Effector CD4-positive, alpha-beta T cell (primary cell): Measurements from ENCODE around the gene TLR10. TPM values are rescaled to one million over a fixed set of nuclear protein-coding genes. Genes with fewer than 3 reads are reported as not detected.
"Not testable (repeated sequence)": the region's sequence is repeated elsewhere in the genome, so short reads cannot be mapped to it uniquely, and the experiment has no call there.

ENCODE experiments used
- DNase-seq: peaks from one replicate; pipeline ENCODE4 v3.0.0-alpha.2; 2020
- total RNA-seq: gene quantifications from one replicate; lab custom pipeline; 2026; lab: John Stamatoyannopoulos, UW

Gene TLR10, protein sequence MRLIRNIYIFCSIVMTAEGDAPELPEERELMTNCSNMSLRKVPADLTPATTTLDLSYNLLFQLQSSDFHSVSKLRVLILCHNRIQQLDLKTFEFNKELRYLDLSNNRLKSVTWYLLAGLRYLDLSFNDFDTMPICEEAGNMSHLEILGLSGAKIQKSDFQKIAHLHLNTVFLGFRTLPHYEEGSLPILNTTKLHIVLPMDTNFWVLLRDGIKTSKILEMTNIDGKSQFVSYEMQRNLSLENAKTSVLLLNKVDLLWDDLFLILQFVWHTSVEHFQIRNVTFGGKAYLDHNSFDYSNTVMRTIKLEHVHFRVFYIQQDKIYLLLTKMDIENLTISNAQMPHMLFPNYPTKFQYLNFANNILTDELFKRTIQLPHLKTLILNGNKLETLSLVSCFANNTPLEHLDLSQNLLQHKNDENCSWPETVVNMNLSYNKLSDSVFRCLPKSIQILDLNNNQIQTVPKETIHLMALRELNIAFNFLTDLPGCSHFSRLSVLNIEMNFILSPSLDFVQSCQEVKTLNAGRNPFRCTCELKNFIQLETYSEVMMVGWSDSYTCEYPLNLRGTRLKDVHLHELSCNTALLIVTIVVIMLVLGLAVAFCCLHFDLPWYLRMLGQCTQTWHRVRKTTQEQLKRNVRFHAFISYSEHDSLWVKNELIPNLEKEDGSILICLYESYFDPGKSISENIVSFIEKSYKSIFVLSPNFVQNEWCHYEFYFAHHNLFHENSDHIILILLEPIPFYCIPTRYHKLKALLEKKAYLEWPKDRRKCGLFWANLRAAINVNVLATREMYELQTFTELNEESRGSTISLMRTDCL
- not detected for total RNA-seq

DNA sequence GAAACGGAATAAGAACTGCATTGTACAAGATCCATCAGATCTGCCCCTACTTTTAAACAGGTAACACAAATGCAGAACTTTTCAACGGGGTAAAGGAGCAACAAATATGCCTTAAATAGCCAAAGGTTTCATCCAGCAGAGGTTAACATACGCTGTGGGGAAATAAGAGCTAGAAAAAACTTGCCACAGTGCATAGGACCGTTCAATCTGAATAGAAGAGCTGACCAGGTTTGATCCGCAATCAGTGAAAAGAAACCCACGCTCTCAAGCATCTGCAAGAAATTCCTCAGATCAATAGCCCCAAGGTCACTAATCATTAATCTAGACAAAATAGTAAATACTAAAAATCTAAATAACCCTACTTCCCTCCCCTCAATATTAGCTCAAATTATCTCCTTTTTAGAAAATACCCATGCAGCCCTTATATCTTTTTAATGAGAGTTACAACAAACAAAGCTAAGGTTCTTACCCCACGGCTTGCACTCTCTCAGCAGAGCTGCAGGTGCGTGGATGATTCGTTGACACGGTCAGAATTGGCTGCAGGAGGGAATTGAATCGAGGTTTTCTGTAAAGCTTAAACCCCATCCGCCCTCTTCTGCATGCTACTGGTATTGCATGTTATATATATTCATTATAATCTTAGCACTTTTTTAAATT, at the start of gene TLR10:
Gene TLR10, minus strand, starts transcription at position 539 of the 657 bp plus-strand sequence. CDS start 7,400 bp downstream, outside the sequence.
- DNase-seq, result peak; percentile 20

DNA sequence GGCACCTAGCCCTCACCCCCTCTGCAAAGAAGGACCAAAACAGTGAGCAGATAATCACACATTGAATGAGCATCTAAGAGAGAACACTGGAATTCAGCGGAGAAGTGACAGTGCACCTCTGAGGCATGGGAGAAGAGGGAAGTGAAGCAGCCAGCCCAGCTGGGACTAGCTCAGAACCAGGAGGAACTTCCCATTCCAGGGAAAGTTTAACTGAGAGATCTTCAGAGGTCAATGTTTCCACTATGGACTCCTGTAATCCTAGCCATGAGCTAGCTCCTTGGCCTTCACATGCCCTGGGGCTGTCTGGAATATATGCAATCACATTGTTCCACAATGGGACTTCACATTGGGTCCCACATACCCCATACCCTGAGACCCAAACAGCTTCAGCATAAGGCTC, 49.4 kb upstream of the TLR10 start:
- DNase-seq, result no peak

DNA sequence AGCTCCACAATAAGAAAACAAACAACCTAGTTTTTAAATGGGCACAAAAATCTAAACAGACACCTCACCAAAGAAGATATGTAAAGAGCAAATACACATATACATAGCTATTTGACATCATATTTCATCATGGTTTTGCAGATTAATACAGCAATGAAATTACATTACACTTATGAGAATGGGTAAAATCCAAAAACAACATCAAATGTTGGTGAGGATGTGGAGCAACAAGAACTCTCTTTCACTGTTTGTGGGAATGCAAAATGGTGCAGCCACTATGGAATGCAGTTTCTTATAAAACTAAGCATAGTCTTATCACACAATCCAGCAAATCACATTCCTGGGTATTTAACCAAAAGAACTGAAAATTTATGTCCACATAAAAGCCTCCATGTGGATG, 48.9 kb upstream of the TLR10 start:
- no peak for DNase-seq

DNA sequence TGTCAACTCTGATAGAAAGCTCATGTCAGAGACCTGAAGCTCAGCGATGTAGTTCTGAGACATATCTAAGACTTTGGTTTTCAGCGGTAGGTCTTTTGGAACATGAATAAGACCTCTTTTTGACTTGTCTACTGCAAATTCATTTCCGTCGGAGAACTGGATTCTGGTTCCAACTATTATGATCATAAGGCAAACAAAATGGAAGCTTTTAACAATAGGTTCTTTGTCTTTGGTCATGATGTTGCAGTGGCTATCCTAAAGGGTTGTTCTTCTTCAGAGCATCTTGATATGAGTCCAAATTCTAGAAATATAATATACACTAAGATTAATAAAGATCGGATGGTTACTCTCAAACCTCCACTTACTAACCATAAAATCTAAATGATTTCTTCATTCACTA, 46.4 kb upstream of the TLR10 start:
- DNase-seq, result no peak

DNA sequence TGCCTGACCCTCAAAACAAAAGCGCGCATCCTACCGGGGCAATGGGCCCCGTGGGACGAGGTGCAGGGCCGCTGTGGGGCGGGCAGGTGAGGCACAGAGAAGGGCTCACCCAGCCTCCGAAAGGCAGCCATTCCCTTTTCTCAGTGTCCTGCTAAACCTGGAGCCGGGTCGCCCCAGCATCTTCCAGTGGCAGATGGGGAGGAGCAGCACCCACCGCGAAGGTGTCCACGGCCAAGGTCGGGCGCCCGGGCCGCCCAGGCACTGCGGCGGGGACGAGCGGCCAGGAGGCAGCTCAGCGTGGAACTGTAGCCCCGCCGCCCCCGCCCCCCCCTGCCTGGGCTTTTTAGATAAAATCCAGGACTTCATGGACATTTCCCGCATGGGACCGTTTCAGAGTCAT, 41.0 kb upstream of the TLR10 start:
- DNase-seq, result no peak

DNA sequence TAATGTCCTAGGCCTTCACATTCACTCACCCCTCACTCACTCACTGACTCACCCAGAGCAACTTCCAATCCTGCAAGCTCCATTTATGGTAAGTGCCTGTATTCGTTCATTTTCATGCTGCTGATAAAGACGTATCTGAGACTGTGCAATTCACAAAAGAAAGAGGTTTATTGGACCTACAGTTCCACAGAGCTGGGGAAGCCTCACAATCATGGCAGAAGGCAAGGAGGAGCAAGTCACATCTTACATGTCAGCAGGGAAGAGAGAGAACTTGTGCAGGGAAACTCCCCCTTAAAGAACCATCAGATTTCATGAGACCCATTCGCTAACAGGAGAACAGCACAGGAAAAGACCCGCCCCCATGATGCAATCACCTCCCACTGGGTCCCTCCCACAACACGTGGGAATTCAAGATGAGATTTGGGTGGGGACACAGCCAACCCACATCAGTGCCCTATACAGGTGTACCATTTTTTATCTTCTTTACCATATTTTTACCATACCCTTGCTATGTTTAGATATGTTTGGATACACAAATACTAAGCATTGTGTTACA, 40.0 kb upstream of the TLR10 start:
- no peak for DNase-seq

DNA sequence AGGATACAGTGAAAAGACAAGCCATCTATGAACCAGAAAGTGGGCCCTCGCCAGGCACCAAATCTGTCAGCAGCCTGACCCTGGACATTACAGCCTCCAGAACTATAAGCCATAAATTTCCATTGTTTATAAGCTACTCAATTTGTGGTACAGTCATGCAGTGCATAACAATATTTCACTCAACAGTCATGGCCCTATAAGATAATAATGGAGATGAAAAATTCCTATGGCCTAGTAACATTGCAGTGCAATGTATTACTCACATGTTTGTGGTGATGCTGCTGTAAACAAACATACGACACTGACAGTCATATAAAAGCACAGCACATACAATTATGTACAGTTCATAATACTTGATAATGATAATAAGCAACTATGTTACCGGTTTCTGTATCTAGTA, 38.9 kb upstream of the TLR10 start:
- no peak for DNase-seq

DNA sequence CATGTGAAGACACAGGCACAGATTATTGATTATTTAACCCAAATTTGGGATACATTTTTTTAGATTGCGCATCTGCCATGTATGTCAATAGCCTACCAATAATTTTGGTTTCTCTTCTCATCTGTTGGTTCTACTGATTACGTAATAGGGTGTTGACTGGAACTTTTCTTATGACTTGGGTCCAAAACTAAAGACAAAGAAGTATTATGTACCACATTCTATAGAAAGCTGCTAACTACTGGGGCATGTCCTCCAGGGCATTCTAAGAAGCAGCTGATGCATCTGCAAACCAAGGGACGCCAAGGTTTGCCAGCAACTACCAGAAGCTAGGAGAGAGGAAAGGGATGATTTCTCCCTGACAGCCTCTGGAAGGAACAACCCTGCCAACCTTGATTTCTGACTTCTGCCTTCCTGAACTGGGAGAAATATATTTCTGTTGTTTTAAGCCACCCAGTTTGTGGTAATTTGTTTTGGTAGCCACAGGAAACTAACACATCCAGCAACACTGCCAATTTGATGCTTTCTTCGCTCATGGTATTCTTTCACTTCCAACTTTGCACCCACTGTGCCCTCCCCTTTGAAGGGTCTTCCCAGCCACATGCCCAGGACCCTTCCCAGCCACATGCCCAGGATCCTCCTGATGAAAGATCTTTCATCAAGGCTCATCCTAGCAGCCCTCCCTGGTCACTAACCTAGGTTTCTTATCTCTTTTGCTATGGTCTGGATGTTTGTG, 37.7 kb upstream of the TLR10 start:
- no peak for DNase-seq

DNA sequence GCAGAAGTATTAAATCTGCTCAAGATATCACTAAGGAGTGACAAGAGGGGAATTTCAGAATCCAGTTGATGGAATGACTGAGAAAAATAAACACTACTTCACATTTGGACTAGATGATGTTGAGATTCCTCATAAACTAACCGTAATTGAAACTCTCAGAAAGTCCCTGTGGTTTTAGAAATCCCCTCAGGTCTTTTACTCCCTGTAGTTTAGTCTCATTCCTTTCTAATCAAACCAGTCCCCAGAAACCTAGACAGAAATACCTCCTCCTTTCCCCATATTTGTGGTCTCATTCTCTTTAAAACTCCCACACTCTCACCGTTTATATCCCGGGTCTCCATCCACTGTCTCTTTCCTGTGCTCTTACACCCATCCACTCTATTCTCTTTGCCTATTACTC, 36.8 kb upstream of the TLR10 start:
- DNase-seq, result no peak

DNA sequence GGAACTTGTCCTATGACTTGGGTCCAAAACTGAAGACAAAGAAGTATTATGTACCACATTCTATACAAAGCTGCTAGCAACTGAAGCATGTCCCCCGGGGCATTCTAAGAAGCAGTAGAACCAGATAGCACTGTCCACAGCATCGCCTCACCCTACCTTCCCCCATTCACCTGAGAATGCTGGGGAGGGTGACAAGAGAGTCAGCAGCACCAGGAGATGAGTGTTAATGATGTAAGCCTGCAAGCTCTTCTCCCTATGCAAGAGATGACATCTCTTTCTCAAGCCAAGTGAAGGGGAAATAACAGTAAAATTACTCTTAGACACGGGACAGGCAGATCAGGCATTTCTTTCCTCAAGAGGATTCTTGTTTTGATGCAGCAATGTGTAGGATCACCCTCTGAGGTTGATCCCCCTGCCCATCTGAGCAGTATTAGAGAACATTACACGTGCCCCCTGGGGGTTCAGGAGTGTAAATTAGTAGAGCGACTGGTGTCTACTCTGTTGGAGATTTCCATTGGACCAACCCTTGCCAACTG, 35.7 kb upstream of the TLR10 start:
- no peak for DNase-seq

DNA sequence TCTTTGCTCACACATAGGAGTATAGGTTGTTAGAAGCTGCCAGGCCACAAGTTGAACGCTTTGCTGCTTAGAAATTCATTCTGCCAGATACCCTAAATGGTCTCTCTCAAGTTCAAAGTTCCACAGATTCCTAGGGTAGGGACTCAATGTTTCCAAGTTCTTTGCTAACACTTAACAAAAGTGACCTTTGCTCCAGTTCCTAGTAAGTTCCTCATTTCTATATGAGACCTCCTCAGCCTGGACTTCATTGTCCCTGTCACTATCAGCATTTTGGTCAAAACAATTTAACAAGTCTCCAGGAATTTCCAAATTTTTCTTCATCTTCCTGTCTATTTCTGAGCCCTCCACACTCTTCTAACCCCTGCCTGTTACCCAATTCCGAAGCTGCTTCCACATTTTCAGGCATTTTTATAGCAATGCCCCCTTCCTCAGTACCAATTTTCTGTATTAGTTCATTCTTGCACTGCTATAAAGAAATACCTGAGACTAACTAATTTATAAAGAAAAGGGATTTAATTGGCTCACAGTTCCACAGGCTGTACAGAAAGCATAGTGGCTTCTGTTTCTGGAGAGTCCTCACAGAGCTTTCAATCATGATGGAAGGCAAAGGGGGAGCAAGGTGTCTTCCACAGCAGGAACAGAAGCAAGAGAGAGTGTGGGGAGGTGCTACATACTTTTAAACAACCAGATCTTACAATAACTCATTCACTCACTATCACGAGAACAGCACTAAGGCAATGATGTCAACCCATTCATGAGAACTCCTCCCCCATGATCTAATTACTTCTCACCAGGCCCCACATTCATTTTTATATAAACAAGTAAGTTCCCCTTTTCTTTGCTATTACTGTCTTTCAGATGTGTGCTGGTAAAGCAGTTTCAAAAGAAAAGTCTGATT, 33.3 kb upstream of the TLR10 start:
- no peak for DNase-seq

DNA sequence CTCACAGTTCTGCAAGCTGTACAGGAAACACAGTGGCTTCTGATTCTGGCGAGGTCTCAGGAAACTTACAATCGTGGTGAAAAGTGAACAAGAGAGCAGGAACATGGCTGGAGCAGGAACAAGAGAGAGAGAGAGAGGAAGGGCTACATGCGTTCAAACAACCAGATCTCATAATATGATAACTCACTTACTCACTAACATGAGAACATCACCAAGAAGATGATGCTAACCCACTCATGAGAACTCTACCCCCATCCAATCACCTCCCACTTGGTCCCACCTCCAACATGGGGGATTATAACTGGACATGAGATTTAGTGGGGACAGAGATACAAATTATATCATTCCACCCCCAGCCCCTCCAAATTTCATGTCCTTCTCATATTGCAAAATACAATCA, 31.6 kb upstream of the TLR10 start:
- DNase-seq, result no peak

DNA sequence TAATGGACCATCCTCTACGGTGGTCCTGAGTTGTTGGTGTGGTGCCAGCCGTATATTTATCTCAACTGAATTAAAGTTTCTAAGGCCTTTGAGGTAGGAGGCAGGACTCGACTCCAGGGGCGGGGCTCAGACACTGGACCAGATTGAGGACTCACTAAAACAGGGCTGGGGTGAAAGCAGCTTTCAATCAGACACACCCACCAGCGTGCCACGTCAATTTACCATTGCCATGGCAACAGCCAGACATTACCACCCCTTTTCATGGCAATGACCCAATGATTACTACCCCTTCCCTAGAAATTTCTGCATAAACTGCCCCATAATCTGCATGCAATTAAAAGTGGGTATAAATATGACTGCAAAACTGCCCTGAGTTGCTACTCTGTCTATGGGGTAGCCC, 28.5 kb upstream of the TLR10 start:
- no peak for DNase-seq

DNA sequence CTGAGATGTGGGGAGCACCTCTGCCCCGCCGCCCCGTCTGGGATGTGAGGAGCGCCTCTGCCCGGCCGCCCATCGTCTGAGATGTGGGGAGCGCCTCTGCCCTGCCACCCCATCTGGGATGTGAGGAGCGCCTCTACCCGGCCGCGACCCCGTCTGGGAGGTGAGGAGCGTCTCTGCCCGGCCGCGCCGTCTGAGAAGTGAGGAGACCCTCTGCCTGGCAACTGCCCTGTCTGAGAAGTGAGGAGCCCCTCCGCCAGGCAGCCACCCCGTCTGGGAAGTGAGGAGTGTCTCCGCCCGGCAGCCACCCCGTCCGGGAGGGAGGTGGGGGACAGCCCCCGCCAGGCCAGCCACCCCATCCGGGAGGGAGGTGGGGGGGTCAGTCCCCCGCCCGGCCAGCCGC, 24.7 kb upstream of the TLR10 start:
- not testable (repeated sequence) for DNase-seq

DNA sequence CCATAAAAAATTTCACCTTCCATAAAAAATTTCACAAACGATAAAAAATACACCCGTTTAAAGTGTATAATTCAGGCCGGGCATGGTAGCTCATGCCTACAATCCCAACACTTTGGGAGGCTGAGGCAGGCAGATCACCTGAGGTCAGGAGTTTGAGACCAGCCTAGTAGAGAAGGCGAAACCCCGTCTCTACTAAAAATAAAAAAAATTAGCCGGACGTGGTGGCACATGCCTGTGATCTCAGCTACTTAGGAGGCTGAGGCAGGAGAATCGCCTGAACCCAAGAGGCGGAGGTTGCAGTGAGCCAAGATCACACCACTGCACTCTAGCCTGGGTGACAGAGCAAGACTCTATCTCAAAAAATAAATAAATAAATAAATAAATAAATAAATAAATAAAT, 23.5 kb upstream of the TLR10 start:
- DNase-seq, result not testable (repeated sequence)

DNA sequence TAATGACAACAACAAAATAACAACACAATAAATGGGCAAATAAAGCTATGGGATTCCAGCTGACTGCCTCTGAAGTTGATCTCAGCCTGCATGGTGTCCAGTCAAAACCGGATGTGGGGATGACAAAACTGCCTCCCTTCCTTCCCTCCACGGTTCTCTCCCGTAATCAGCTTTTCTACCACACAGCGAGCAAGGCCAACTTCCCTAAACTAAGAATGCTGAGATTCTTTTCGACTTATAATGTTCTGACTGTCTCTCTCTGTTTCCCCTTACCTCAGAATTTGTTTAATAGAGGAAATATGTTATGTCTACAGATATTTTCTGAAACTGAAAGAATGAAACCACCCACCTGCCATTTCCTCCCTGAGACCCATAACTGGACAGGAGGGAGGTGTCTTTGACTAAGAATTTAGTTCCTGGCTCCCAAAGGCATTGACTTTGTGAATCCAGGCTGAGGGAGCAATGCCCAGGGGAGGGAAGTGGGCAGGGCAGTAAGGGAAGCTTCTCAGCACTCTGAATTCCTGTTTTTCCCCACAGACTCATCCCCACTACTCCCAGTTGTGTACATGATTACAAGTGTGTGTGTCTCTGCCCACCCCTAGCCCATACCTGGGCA, 22.8 kb upstream of the TLR10 start:
- DNase-seq, result no peak

DNA sequence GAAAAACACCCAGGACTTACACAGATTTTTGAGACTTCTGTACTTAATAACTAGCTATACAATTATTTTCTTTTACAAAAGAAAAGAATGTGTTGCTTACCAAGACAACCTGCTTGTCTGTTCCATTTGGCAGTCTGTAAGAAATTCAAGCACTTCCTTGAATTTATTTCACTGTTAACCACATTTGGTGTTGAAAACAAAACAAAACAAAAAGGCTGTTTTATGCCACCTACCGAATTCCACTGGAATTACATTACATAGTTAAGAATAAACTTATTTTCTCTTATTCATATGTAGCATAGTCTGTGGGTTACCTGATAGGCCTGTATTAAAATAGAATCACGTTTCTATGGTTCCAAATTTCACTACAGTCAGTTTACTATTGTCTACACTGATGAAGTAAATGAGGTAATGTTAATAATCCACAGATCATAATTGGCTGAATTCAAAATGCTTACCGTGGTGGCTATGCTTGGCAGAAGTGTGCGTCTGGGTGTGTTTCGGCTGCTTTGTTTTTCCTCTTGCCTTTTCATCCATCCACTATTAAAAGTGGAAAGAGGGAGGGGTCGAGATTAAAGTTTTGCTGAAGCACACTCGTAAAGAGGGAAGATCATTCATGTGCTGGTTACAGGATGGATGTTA, 22.0 kb upstream of the TLR10 start, which contains the start of gene TLR1:
Gene TLR1, minus strand, starts transcription at position 138 of the 642 bp plus-strand sequence. CDS start 5,960 bp downstream, outside the sequence.
- DNase-seq, result no peak

DNA sequence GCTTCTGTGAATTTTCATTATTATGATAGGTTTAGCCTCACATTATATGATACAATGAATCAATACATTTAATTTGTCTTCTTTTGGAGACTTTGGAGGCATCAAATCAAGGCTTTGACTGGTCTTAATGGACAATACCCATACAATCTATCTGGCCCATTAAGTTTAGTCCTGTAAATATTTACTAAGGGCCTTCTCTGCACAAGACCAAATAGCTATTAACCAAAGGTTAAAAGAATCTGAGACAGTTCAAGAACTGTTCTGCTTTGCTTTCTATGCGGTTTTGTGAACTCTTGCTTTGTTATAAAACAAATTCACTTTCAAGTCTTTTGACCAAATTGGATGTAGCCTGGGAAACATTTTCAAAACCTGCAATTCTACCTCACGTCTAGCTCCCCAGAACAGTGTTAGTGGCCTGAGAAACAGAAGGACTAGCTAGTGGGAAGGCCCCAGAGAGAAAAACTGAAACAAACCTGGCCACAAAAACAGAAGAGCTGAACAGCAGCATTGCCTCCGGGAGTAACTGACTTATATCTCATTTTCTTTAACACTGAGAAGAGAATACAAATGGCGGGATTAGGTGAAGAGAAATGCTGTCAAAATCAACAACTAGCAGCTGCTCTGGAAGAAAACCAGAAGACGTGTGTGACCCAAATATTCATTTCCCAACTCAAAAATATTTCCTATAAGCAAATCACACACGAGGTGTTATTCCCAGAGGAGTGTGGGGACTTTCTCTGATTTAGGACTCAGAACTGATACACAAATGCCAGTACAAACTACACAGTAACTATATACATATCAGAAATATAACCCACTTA, 21.3 kb upstream of the TLR10 start:
- no peak for DNase-seq
